ENCODE results near the gene HBEGF.

The HBEGF gene

GRCh38 chr5:140360681-140361479 lies 14.5 kb upstream of the HBEGF start:
- H2BK15ac ChIP-seq (ENCODE audit: low read depth, poor library complexity, severe bottlenecking) = no peak overlapping the region
- WGBS = 82% methylated on average over 7 of the region's 7 CpGs

GRCh38 chr5:140360101-140360500 lies 13.7 kb upstream of the HBEGF start, which contains the start of gene SLC4A9:
Gene SLC4A9 (plus strand): TSS chr5:140360194. CDS start chr5:140360237, 43 bp downstream.
- H4K8ac ChIP-seq (ENCODE audit: low read length) = no peak within 1 kb of the TSS
- no peaks in the 10 kb centered on the region for H3K9me3 ChIP-seq (ENCODE audit: control insufficient read depth, low read length)
- no peak within 1 kb of the TSS for H2BK5ac ChIP-seq (ENCODE audit: low read depth, low read length, poor library complexity, severe bottlenecking)
- no peak within 1 kb of the TSS for H4K91ac ChIP-seq (ENCODE audit: low read length)
- H3K27ac ChIP-seq (ENCODE audit: low read length, poor library complexity, severe bottlenecking) = no peak within 1 kb of the TSS
- H3K23ac ChIP-seq (ENCODE audit: low read length in 2 of 2) = no peak within 1 kb of the TSS
- H2AK5ac ChIP-seq (ENCODE audit: low read length, severe bottlenecking) = no peak within 1 kb of the TSS
- H2BK12ac ChIP-seq (ENCODE audit: low read length in 2 of 2) = no peak within 1 kb of the TSS
- H3K4ac ChIP-seq (ENCODE audit: low read depth in 1 of 2, low read length in 2 of 2) = no peak within 1 kb of the TSS
- 85% methylated on average over 2 of the region's 2 CpGs for WGBS
- no peak within 1 kb of the TSS for H2AFZ ChIP-seq (ENCODE audit: low read depth, low read length)
- H3K4me2 ChIP-seq (ENCODE audit: low read length, poor library complexity, severe bottlenecking) = no peak within 1 kb of the TSS
- H2BK120ac ChIP-seq (ENCODE audit: low read depth, low read length) = no peak within 1 kb of the TSS
- H2BK15ac ChIP-seq (ENCODE audit: low read depth, poor library complexity, severe bottlenecking) = no peak within 1 kb of the TSS
- H3K79me1 ChIP-seq (replicated peaks; ENCODE audit: low read length, poor library complexity, severe bottlenecking) = no peaks in the 10 kb centered on the region
- DNase-seq = no peak
- H3K36me3 ChIP-seq (ENCODE audit: control insufficient read depth in 1 of 2, insufficient read depth in 2 of 2, low read depth in 1 of 2, low read length in 2 of 2) = no peaks in the 10 kb centered on the region
- no peak within 1 kb of the TSS for H3K14ac ChIP-seq (ENCODE audit: low read length in 2 of 2)
- no peak within 1 kb of the TSS for H3K9ac ChIP-seq (ENCODE audit: low read length)
- no peaks in the 10 kb centered on the region for H3K27me3 ChIP-seq (ENCODE audit: control insufficient read depth in 1 of 2, insufficient read depth in 1 of 2, low read length in 2 of 2)
- H3K4me1 ChIP-seq (ENCODE audit: control insufficient read depth, insufficient read depth, low read depth, low read length) = peaks cover 12% of the 10 kb centered on the region
- no peak within 1 kb of the TSS for H3K18ac ChIP-seq (ENCODE audit: low read depth in 1 of 2, low read length in 2 of 2)
- H3K4me3 ChIP-seq (ENCODE audit: insufficient read depth in 1 of 2, low read depth in 1 of 2, low read length in 2 of 2) = no peak within 1 kb of the TSS

More at GRCh38 chr5:140360681-140361479, 14.5 kb upstream of the HBEGF start:
- Histone ChIP-seq H3K27me3 (ENCODE audit: control insufficient read depth in 1 of 2, insufficient read depth in 1 of 2, low read length in 2 of 2) (peaks cover 0 to 5% of the 10 kb centered on the region in 2 experiments), H3K14ac (ENCODE audit: low read length in 2 of 2) (no peak overlapping the region), H4K91ac (ENCODE audit: low read length) (no peak overlapping the region), H3K4me2 (ENCODE audit: low read length, poor library complexity, severe bottlenecking) (no peak overlapping the region), H3K23ac (ENCODE audit: low read length in 2 of 2) (no peak overlapping the region), H3K9me3 (ENCODE audit: control insufficient read depth, low read length) (no peaks in the 10 kb centered on the region), H2BK12ac (ENCODE audit: low read length in 2 of 2) (no peak overlapping the region), H2BK5ac (ENCODE audit: low read depth, low read length, poor library complexity, severe bottlenecking) (no peak overlapping the region), H3K27ac (ENCODE audit: low read length, poor library complexity, severe bottlenecking) (no peak overlapping the region), H2BK120ac (ENCODE audit: low read depth, low read length) (no peak overlapping the region), H3K4me1 (ENCODE audit: control insufficient read depth, insufficient read depth, low read depth, low read length) (peaks cover 12% of the 10 kb centered on the region), H2AFZ (ENCODE audit: low read depth, low read length) (no peak overlapping the region), H3K9ac (ENCODE audit: low read length) (no peak overlapping the region), H3K4ac (ENCODE audit: low read depth in 1 of 2, low read length in 2 of 2) (no peak overlapping the region), H3K36me3 (ENCODE audit: control insufficient read depth in 1 of 2, insufficient read depth in 2 of 2, low read depth in 1 of 2, low read length in 2 of 2) (no peaks in the 10 kb centered on the region), H3K4me3 (ENCODE audit: insufficient read depth in 1 of 2, low read depth in 1 of 2, low read length in 2 of 2) (no peak overlapping the region), H2AK5ac (ENCODE audit: low read length, severe bottlenecking) (no peak overlapping the region), H3K79me1 (replicated peaks; ENCODE audit: low read length, poor library complexity, severe bottlenecking) (no peaks in the 10 kb centered on the region), H4K8ac (ENCODE audit: low read length) (no peak overlapping the region), H3K18ac (ENCODE audit: low read depth in 1 of 2, low read length in 2 of 2) (no peak overlapping the region)
- no peak for DNase-seq

GRCh38 chr5:140358738-140359310 lies 12.4 kb upstream of the HBEGF start:
- no peak overlapping the region for H3K18ac ChIP-seq (ENCODE audit: low read depth in 1 of 2, low read length in 2 of 2)
- H2BK5ac ChIP-seq (ENCODE audit: low read depth, low read length, poor library complexity, severe bottlenecking) = no peak overlapping the region
- no peak overlapping the region for H2BK15ac ChIP-seq (ENCODE audit: low read depth, poor library complexity, severe bottlenecking)
- H3K14ac ChIP-seq (ENCODE audit: low read length in 2 of 2) = no peak overlapping the region
- no peak overlapping the region for H3K23ac ChIP-seq (ENCODE audit: low read length in 2 of 2)
- WGBS = 71% methylated on average over 4 of the region's 4 CpGs
- no peak overlapping the region for H3K4ac ChIP-seq (ENCODE audit: low read depth in 1 of 2, low read length in 2 of 2)
- no peak overlapping the region for H2BK12ac ChIP-seq (ENCODE audit: low read length in 2 of 2)
- no peak overlapping the region for H3K9ac ChIP-seq (ENCODE audit: low read length)
- peaks cover 12% of the 10 kb centered on the region for H3K4me1 ChIP-seq (ENCODE audit: control insufficient read depth, insufficient read depth, low read depth, low read length)
- H4K91ac ChIP-seq (ENCODE audit: low read length) = no peak overlapping the region
- DNase-seq = peak; percentile 63
- no peak overlapping the region for H2AK5ac ChIP-seq (ENCODE audit: low read length, severe bottlenecking)
- no peaks in the 10 kb centered on the region for H3K9me3 ChIP-seq (ENCODE audit: control insufficient read depth, low read length)
- H3K27ac ChIP-seq (ENCODE audit: low read length, poor library complexity, severe bottlenecking) = no peak overlapping the region
- H3K79me1 ChIP-seq (replicated peaks; ENCODE audit: low read length, poor library complexity, severe bottlenecking) = no peaks in the 10 kb centered on the region
- H2BK120ac ChIP-seq (ENCODE audit: low read depth, low read length) = peak overlapping the region; percentile 11
- no peak overlapping the region for H3K4me2 ChIP-seq (ENCODE audit: low read length, poor library complexity, severe bottlenecking)
- no peaks in the 10 kb centered on the region for H3K36me3 ChIP-seq (ENCODE audit: control insufficient read depth in 1 of 2, insufficient read depth in 2 of 2, low read depth in 1 of 2, low read length in 2 of 2)
- peaks cover 0 to 3% of the 10 kb centered on the region in 2 experiments for H3K27me3 ChIP-seq (ENCODE audit: control insufficient read depth in 1 of 2, insufficient read depth in 1 of 2, low read length in 2 of 2)
- H2AFZ ChIP-seq (ENCODE audit: low read depth, low read length) = no peak overlapping the region
- no peak overlapping the region for H4K8ac ChIP-seq (ENCODE audit: low read length)
- H3K4me3 ChIP-seq (ENCODE audit: insufficient read depth in 1 of 2, low read depth in 1 of 2, low read length in 2 of 2) = no peak overlapping the region

GRCh38 chr5:140357726-140358093 lies 11.3 kb upstream of the HBEGF start:
- Histone ChIP-seq H4K8ac (ENCODE audit: low read length) (no peak overlapping the region), H2AFZ (ENCODE audit: low read depth, low read length) (peak overlapping the region; percentile 70), H3K4me3 (ENCODE audit: insufficient read depth in 1 of 2, low read depth in 1 of 2, low read length in 2 of 2) (peak overlapping the region in 1 of 2 experiments; percentile 71), H3K4ac (ENCODE audit: low read depth in 1 of 2, low read length in 2 of 2) (peak overlapping the region in 1 of 2 experiments; percentile 4), H3K23ac (ENCODE audit: low read length in 2 of 2) (no peak overlapping the region), H3K4me2 (ENCODE audit: low read length, poor library complexity, severe bottlenecking) (peak overlapping the region; percentile 24), H2AK5ac (ENCODE audit: low read length, severe bottlenecking) (no peak overlapping the region), H3K9ac (ENCODE audit: low read length) (peak overlapping the region; percentile 74), H2BK120ac (ENCODE audit: low read depth, low read length) (no peak overlapping the region), H3K27ac (ENCODE audit: low read length, poor library complexity, severe bottlenecking) (no peak overlapping the region), H3K79me1 (replicated peaks; ENCODE audit: low read length, poor library complexity, severe bottlenecking) (no peaks in the 10 kb centered on the region), H3K18ac (ENCODE audit: low read depth in 1 of 2, low read length in 2 of 2) (no peak overlapping the region), H2BK5ac (ENCODE audit: low read depth, low read length, poor library complexity, severe bottlenecking) (no peak overlapping the region), H3K27me3 (ENCODE audit: control insufficient read depth in 1 of 2, insufficient read depth in 1 of 2, low read length in 2 of 2) (peaks cover 0 to 3% of the 10 kb centered on the region in 2 experiments), H3K36me3 (ENCODE audit: control insufficient read depth in 1 of 2, insufficient read depth in 2 of 2, low read depth in 1 of 2, low read length in 2 of 2) (no peaks in the 10 kb centered on the region), H2BK12ac (ENCODE audit: low read length in 2 of 2) (no peak overlapping the region), H2BK15ac (ENCODE audit: low read depth, poor library complexity, severe bottlenecking) (no peak overlapping the region), H3K4me1 (ENCODE audit: control insufficient read depth, insufficient read depth, low read depth, low read length) (peaks cover 5% of the 10 kb centered on the region), H3K9me3 (ENCODE audit: control insufficient read depth, low read length) (no peaks in the 10 kb centered on the region), H3K14ac (ENCODE audit: low read length in 2 of 2) (no peak overlapping the region), H4K91ac (ENCODE audit: low read length) (no peak overlapping the region)
- peak; percentile 88 for DNase-seq
- 2% methylated on average over 18 of the region's 18 CpGs for WGBS
